GM06990 (cell line): ENCODE measurements around the gene SOBP.
"Not testable (repeated sequence)": the region's sequence is repeated elsewhere in the genome, so short reads cannot be mapped to it uniquely, and the experiment has no call there.

Experiments used
- DNase-seq: peaks from one replicate; pipeline ENCODE4 v3.0.0-alpha.2; 2011; ENCODE audit not compliant: insufficient read length; ENCODE audit errors: extremely low read depth
- H3K27me3 ChIP-seq: replicated peaks from 2 replicates; pipeline ENCODE4 v1.6.0; 2011; ENCODE audit warnings: low read length; ENCODE audit not compliant: control insufficient read depth, insufficient read depth
- H3K36me3 ChIP-seq: 2 replicates; pipeline ENCODE4 v1.5.1; 2011; ENCODE audit warnings: low read length; ENCODE audit not compliant: control insufficient read depth, insufficient read depth
- H3K4me3 ChIP-seq: replicated peaks from 2 replicates; pipeline ENCODE4 v1.5.1; 2011; ENCODE audit warnings: low read depth, mild to moderate bottlenecking, control low read depth, low read length
- TF ChIP-seq, protein P1 (sequence below): IDR thresholded peaks from 2 replicates; pipeline ENCODE4 v1.5.1; 2011; ENCODE audit warnings: low read length, control low read depth, mild to moderate bottlenecking, inconsistent platforms; ENCODE audit not compliant: insufficient read depth, poor library complexity, severe bottlenecking

The SOBP gene

DNA sequence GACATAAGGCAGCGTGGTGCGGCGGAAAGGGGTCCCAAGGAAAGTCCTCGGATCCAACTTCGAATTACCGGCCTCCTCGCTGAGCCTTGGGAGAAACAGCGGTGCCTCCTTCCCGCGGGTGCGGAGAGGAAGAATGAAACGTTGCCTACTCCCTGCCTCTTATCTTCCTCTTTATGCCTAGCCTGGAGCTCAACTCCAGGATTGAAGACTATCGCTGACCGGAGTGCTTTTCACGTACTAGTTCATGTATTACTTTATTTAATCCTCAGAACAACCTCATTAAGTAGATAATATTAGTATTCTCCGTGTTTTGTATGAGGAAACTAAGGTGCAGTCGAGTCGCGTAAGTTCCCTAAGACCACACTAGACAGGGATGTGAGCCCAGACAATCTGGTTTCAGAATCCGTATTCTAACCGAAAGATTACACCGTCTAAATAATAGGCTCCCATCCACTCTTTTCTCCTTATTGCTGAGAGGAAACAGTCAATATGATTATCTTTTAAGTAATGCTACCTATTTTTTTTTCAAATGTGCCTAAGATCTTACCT, 29.8 kb upstream of the SOBP start:
- Histone ChIP-seq H3K36me3 (no peaks in the 10 kb centered on the region), H3K4me3 (peak overlapping the region; percentile 73), H3K27me3 (no peaks in the 10 kb centered on the region)
- no peak for DNase-seq
- TF ChIP-seq, protein P1, sequence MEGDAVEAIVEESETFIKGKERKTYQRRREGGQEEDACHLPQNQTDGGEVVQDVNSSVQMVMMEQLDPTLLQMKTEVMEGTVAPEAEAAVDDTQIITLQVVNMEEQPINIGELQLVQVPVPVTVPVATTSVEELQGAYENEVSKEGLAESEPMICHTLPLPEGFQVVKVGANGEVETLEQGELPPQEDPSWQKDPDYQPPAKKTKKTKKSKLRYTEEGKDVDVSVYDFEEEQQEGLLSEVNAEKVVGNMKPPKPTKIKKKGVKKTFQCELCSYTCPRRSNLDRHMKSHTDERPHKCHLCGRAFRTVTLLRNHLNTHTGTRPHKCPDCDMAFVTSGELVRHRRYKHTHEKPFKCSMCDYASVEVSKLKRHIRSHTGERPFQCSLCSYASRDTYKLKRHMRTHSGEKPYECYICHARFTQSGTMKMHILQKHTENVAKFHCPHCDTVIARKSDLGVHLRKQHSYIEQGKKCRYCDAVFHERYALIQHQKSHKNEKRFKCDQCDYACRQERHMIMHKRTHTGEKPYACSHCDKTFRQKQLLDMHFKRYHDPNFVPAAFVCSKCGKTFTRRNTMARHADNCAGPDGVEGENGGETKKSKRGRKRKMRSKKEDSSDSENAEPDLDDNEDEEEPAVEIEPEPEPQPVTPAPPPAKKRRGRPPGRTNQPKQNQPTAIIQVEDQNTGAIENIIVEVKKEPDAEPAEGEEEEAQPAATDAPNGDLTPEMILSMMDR: no peak

GRCh38 chr6:107466062-107466461, 23.9 kb upstream of the SOBP start:
- TF ChIP-seq, protein P1: no peak
- no peaks in the 10 kb centered on the region for H3K36me3 ChIP-seq

DNA sequence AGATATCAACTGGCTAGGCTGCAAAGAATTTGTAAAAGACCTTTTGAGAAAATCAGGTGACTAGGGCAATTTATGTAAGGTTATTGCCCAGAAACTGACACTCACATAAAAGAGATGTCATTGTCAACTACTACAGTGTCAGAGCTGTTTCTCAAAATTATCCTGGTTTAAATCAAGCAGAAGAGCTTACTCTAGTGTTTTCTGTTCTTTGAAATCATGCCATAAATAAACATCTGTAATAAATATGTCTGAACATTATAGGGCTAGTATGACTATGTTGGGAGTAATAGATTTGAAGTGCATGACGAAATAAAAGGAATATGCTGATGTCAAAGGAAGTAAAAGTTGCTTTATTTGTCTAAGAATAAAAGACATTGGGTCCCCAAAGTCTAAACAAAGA, 19.6 kb upstream of the SOBP start:
- DNase-seq: no peak
- H3K27me3 ChIP-seq: no peaks in the 10 kb centered on the region
- TF ChIP-seq, protein P1: no peak
- H3K36me3 ChIP-seq: no peaks in the 10 kb centered on the region
- no peak overlapping the region for H3K4me3 ChIP-seq

More at GRCh38 chr6:107466062-107466461, 23.9 kb upstream of the SOBP start:
- H3K27me3 ChIP-seq: no peaks in the 10 kb centered on the region
- DNase-seq: no peak
- H3K4me3 ChIP-seq: no peak overlapping the region

DNA sequence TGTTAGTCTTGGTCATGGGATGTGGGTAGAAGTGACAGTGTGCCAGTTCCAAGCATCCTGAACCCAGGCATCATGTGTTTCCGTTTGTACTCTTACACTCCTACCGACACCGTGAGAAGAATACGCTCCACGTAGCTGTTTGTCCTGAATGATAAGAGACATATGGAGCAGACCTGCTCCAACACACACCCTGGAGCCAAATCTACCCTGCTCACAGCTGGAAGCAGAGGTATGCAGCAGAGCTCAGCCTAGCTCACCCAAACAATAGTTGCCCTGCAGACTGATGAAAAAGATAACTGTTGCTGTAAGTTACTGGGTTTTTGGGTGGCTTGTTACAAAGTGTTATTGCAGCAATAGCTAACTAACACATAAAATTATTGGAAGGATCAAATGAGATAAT, 16.3 kb upstream of the SOBP start:
- Histone ChIP-seq H3K4me3 (no peak overlapping the region), H3K27me3 (no peaks in the 10 kb centered on the region), H3K36me3 (no peaks in the 10 kb centered on the region)
- TF ChIP-seq, protein P1: no peak
- DNase-seq: no peak

GRCh38 chr6:107475360-107475759, 14.6 kb upstream of the SOBP start:
- H3K27me3 ChIP-seq, DNase-seq, H3K4me3 ChIP-seq, H3K36me3 ChIP-seq: not testable (repeated sequence)

- not testable (repeated sequence) for H3K27me3 ChIP-seq, H3K4me3 ChIP-seq, DNase-seq, H3K36me3 ChIP-seq
These were observed 14.1 kb upstream of the SOBP start for GRCh38 chr6:107475826-107476225.

- Histone ChIP-seq H3K4me3 (no peak overlapping the region), H3K36me3 (no peaks in the 10 kb centered on the region), H3K27me3 (no peaks in the 10 kb centered on the region)
- TF ChIP-seq, protein P1: no peak
- no peak for DNase-seq
These were observed 10.7 kb upstream of the SOBP start for GRCh38 chr6:107479089-107479690.
